Umbilical cord (tissue), 2 donors: ENCODE measurements around the gene ST14. TPM values are rescaled to one million over a fixed set of nuclear protein-coding genes. Genes with fewer than 3 reads are reported as not detected.

Experiments used
- DNase-seq: peaks from one replicate; pipeline ENCODE4 v3.0.0-alpha.2; 2015; ENCODE audit warnings: low spot score
- total RNA-seq: library from RNA; depleted of rRNA; stranded (reverse); fragments of >200 nt; gene quantifications from one replicate; pipeline ENCODE4 v1.2.3, GENCODE V29; 2014; ENCODE audit warnings: low replicate concordance; ENCODE audit not compliant: insufficient read depth

ST14 gene
- total RNA-seq, 1 donor from 2014 or later = 5.3 TPM

- no peak for DNase-seq
These were observed 23.5 kb upstream of the ST14 start for GRCh38 chr11:130136107-130136506.

GRCh38 chr11:130137999-130138398 is 21.6 kb upstream of the ST14 start:
- no peak for DNase-seq

GRCh38 chr11:130139401-130139800 is 20.2 kb upstream of the ST14 start:
- no peak for DNase-seq

GRCh38 chr11:130141561-130142341 is 17.8 kb upstream of the ST14 start:
- no peak for DNase-seq

GRCh38 chr11:130144141-130144540 is 15.4 kb upstream of the ST14 start:
- DNase-seq = no peak

- DNase-seq = peak; percentile 67
These were observed 14.7 kb upstream of the ST14 start for GRCh38 chr11:130144861-130145281.

GRCh38 chr11:130145311-130145812 is 14.2 kb upstream of the ST14 start:
- DNase-seq = no peak

GRCh38 chr11:130145975-130146776 is 13.4 kb upstream of the ST14 start:
- DNase-seq = no peak

GRCh38 chr11:130146796-130147195 is 12.8 kb upstream of the ST14 start:
- peak; percentile 54 for DNase-seq

- DNase-seq = no peak
These were observed 10.7 kb upstream of the ST14 start for GRCh38 chr11:130148796-130149326.

- no peak for DNase-seq
These were observed 8.8 kb upstream of the ST14 start for GRCh38 chr11:130150790-130151189.

- no peak for DNase-seq
These were observed 8.4 kb upstream of the ST14 start for GRCh38 chr11:130151196-130151595.

GRCh38 chr11:130156108-130157022 is 3.2 kb upstream of the ST14 start:
- DNase-seq = no peak

GRCh38 chr11:130157101-130157500 is 2.5 kb upstream of the ST14 start:
- DNase-seq = peak; percentile 54

GRCh38 chr11:130157840-130158239 is 1.7 kb upstream of the ST14 start:
- no peak for DNase-seq

- DNase-seq = no peak
These were observed 443 bp upstream of the ST14 start for GRCh38 chr11:130159139-130159538.

- DNase-seq = no peak
These were observed 1.0 kb downstream of the ST14 start for GRCh38 chr11:130160498-130161155.

GRCh38 chr11:130161441-130162145 is 2.0 kb downstream of the ST14 start:
- DNase-seq = peak; percentile 58

GRCh38 chr11:130162733-130163132 is 3.2 kb downstream of the ST14 start:
- DNase-seq = peak; percentile 94
